Stimulated activated CD4-positive, alpha-beta T cell treated with anti-CD3 and anti-CD28 coated beads, Interleukin-4, amount 100 ng/mL, for 4 hours (primary cell): ENCODE results near the gene DHRS3.
"Not testable (repeated sequence)": the region's sequence is repeated elsewhere in the genome, so short reads cannot be mapped to it uniquely, and the experiment has no call there.

Source experiments
- DNase-seq, 2 experiments: peaks; one replicate each; pipeline ENCODE4 v3.0.0-alpha.2; 2020

DHRS3 gene

DNA sequence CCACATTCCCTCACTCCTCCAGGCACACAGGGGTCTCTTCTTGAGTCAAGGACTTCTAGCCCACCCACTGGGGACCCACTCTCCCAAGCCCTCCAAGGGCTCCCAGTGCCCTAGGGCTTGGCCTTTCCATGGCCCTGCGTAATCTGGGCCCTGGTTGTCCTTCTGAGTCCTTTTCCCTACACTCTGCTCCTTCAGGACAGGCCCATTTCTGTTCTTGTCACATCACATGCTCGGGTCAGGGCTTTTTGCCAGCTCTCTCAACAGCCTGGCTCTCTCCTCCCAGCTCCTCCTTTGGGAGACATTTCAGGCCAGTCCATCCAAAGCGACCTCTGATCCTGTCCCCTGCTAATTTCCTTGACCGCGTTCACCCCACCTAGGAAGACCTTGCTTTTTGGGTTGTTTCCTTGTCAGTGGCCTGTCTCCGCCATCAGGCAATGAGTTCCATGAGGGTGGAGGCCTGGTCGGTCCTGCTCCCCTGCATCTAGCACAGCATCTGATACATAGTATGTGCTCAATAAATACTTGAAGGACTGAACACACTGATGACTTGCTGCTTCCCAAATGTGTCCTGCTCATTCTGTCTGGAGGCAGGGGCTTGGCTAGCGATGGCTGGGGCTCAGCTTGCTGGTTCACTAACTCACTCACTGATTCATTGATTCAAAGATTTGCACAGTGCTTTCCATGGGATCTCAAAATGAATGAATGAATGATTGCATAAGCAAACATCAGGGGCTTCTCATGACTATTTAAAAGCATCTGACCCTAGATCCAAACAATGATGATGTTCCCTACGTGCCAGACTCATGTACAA, 44.8 kb downstream of the DHRS3 start:
- no peak for DNase-seq

GRCh38 chr1:12572522-12572921, 45.5 kb downstream of the DHRS3 start:
- DNase-seq: no peak

- no peak for DNase-seq
These were observed 47.7 kb downstream of the DHRS3 start for GRCh38 chr1:12570291-12570690.

DNA sequence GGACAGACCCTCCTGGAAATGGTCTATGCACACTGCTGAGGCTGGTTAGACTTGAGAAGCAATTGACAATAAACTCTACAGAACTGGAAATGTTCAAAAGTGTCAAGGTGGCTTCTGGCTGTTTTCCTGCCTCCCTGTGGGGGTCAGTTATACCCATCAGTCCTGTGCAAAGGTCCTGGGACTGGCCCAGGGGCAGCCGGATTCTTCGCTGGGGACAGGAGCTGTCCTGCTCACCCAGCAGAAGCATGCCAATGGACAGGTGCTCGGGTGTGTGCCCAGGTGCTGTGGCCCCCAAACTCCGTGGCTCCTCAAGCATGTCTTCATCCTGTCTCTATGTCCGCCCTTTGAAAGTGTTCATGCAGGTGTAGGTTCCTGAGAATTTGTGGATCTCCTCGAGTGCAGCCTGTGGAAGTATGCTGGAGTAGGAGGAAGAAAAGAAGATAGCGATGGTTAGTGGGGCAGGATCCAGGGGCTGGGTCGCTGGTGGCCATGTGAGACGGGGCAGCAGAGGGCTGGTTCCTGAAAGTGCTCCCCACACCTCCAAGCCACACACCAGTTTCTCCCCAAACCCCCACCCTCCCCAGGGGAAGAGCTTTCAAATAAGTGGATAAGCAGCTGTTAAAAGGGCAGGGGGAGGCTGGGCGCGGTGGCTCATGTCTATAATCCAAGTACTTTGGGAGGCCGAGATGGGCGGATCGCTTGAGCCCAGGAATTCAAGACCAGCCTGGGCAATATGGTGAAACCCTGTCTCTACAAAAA, 49.8 kb downstream of the DHRS3 start:
- DNase-seq: no peak

- no peak for DNase-seq
These were observed 50.7 kb downstream of the DHRS3 start for GRCh38 chr1:12567288-12567819.

DNA sequence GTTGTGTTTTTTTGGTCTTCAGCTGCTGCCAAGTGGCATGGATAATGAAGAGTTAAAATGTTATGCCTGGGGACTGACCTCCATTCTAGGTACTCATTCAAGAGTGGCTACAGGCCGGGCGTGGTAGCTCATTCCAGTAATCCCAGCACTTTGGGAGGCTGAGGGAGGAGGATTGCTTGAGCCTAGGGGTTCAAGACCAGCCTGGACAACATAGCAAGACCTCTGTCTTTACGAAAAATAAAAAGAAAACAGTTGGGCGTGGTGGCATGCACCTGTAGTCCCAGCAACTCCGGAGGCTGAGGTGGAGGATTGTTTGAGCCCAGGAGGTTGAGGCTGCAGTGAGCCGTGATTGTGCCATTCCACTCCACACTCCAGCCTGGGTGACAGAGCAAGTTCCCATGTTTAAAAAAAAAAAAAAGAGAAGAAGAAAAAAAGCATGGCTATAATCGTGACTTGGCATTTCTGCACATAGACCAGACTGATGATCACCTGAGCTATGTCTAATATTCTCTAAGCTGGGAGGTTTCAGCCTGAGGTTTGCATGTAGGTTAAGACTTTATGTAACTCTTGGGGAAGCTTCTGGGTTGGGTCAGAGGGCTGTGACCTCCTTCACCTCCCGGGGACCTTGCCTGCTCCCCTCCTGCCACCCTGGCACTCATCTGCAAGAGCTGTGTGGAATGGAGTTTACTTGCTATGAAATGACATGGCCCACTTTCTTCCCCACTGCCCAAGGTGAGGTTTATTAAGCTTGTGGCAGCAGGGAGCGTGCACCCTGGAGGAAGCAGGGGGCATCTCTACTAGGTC, 51.3 kb downstream of the DHRS3 start:
- DNase-seq: no peak

DNA sequence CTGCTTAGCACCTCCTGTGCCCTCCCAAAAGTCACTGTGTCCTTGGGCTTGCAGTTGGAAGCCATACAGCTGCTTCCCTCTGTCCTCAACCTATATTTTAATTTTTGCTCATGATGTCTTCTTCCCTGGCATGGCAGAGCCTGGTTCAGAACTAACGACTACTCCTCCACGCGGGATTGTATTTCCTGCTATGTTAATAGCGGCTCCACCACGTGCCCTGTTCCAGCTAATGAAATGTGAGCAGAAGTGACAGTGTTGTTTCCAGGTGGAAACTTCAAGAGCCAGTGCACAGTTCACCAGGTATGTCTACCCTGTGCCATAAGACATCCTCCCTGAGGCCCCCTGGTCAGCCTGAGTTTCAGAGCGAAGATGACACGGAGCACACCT, 52.1 kb downstream of the DHRS3 start:
- DNase-seq: no peak

DNA sequence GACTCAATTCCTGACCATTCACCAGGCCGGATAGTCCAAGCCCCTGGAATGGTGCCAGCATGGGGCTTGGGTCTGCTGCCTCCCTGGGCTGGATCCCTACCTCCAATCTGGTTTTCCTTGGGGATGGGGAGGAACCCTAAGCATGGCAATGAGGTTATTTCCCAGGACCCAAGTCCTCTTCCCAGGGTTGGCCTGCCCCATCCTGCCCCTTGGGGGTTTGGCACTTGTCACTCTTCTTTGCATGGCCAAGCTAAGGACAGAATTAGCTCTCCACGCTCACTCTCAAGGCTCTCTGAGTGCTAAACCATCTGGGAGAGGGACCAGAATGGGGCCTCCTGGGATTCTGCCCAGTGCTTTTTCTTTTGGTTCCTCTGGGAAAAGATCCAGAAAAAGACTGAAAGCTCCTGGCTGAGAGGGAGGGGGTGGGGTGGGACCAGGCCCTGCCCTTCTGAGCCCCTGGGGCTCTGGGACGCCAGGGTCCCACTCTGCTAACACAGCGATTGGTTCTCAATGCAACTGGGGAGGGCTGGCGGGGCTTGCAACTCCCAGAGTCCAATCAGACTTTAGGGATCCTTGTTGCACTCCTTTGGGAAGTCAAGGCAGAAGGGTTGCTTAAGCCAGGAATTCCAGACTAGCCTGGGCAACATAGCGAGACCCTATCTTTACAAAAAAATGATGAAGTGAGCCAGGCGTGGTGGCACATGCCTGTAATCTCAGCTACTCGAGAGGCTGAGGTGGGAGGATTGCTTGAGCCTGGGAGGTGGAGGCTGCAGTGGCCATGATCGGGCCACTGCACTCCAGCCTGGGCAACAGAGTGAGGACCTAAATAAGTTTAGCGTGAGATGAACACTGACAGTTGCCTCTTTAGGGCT, 52.7 kb downstream of the DHRS3 start:
- no peak for DNase-seq

GRCh38 chr1:12564251-12564650, 53.8 kb downstream of the DHRS3 start:
- DNase-seq: not testable (repeated sequence)

DNA sequence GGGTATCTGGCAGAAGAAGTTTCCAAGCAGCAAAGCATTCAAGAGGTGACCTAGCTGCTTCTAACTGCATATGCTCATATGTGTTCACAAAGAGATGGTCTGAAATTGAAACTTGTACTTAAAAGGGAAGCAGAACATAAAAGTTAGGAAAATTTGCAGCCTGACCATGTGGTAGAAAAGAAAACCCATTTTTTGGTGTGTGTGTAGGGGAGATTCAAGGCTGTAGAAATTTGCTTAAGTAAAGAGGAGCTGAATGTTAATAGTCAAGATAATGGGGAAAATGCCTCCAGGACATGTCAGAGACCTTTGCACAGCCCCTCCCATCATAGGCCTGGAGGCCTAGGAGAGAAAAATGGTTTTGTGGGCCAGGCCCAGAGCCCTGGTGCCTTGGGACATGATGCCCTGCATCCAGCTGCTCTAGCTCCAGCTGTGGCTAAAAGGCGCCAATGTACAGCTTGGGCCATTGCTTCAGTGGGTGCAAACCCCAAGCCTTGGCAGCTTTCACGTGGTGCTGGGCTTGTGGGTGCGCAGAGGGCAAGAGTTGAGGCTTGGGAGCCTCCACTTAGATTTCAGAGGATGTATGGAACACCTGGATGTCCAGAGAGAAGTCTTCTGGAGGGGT, 54.9 kb downstream of the DHRS3 start:
- DNase-seq: no peak

GRCh38 chr1:12561121-12561520, 56.9 kb downstream of the DHRS3 start:
- no peak for DNase-seq

GRCh38 chr1:12556957-12557935, 60.8 kb downstream of the DHRS3 start:
- no peak for DNase-seq

GRCh38 chr1:12556368-12556930, 61.6 kb downstream of the DHRS3 start:
- DNase-seq: no peak

GRCh38 chr1:12555411-12556367, 62.3 kb downstream of the DHRS3 start:
- no peak for DNase-seq

GRCh38 chr1:12554521-12555305, 63.3 kb downstream of the DHRS3 start:
- no peak for DNase-seq

DNA sequence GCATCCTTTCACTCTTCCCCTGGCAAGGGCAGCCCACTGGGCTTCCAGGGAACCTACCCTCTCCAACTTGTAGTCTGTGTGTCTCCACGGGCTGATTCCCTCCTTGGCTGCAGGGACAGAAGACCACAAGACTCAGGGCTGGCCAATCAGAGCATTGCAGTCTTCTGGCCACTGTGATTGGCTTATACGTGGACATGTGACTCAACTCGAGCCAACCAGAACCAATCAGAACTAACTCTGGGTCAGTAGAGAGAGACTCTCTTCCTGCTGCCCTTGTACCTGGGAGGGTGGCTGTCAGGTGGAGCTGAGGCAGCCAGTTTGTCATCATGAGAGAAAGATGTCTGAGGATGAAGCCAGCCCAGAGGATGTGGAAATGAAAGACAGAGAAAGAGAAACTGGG, 64.0 kb downstream of the DHRS3 start:
- DNase-seq: no peak

DNA sequence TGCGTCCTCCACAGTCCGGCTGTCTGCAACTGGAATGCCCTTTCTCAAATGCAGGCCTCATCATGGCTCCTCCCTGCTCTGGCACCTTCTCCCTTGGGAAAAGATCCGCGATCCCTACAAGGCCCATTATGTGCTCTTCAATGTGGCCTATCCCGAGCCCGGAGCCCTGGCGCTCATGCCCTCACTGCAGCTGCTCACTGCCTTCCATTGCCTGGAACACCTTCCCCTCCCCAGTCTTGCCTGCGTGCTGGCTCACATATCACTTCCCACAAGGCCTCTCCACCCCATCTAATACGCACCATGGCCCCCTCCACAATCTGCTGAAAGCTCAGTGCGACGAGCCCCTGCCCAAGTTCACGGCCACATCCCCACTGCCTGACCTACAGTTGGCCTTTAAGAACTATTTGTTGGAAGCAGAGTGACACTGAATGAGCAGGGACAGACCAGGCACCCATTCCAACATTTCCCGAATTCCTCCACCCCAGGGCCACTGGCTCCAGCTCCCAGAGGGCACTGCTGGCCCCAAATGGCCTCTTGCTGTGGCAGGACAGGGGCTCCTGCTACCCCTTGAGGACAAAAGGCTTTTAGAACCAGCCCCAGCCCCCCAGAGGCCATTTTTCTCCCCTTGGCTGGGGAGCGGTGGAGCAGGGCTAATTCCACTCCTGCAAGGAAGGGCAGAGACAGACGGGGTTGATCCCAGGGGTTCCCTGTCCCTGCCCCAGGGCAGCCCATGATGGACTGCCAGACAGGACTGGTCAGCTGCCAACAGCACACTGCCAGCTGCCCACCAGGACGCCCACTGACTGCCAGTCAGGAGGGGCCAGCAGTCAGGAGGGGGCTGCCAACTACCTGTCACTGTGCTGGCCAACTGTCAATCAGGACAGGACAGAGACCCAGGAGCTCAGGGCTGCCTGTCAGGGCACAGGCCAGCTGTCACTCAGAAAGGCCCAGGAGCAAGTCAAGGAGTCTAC, 64.8 kb downstream of the DHRS3 start:
- no peak for DNase-seq
